ENCODE results near the gene NR2C2. TPM values are rescaled to one million over a fixed set of nuclear protein-coding genes. Genes with fewer than 3 reads are reported as not detected.
"Not testable (repeated sequence)": the region's sequence is repeated elsewhere in the genome, so short reads cannot be mapped to it uniquely, and the experiment has no call there.

The NR2C2 gene
- 10 to 100 TPM; 23.7 to 35.2 (median 28.6) TPM for total RNA-seq (2021; fragmentation: NEBNext Ultra II Directional; extraction: Animal tissue kit (Norgen Biotek cat#: 25700))
- long read RNA-seq, partial matches to known transcripts: 0 of 6 reads
- long read RNA-seq, other reads (novel, unspliced or antisense): 6 of 6 reads

GRCh38 chr3:14947100-14947885, at the start of gene NR2C2:
NR2C2 (plus strand) TSS chr3:14947583; CDS start chr3:15003915, 56,332 bp downstream.
- H3K27me3 Mint-ChIP-seq (ENCODE audit: insufficient read depth): peaks cover 2% of the 10 kb centered on the region
- TF ChIP-seq CTCF (IDR thresholded peaks at IDR 0.05): no peak
- H3K36me3 Mint-ChIP-seq (ENCODE audit: low read depth): peaks cover 15% of the 10 kb centered on the region; the same call in 1 of the 2 replicates
- peak; percentile 61 for DNase-seq
- no peaks in the 10 kb centered on the region for H3K9me3 Mint-ChIP-seq
- peaks cover 29% of the 10 kb centered on the region for H3K4me1 Mint-ChIP-seq (ENCODE audit: low read depth)
- peak within 1 kb of the TSS; percentile 99 for H3K4me3 Mint-ChIP-seq
- H3K27ac Mint-ChIP-seq: peak within 1 kb of the TSS; percentile 100

GRCh38 chr3:14898929-14899328, 48.5 kb upstream of the NR2C2 start:
- Mint-ChIP-seq H3K4me3 (no peak overlapping the region), H3K4me1 (ENCODE audit: low read depth) (no peaks in the 10 kb centered on the region), H3K27ac (no peak overlapping the region), H3K9me3 (no peaks in the 10 kb centered on the region), H3K36me3 (ENCODE audit: low read depth) (no peaks in the 10 kb centered on the region), H3K27me3 (ENCODE audit: insufficient read depth) (peaks cover 41% of the 10 kb centered on the region)
- no peak for DNase-seq
- no peak for TF ChIP-seq CTCF (IDR thresholded peaks at IDR 0.05)

- no peak overlapping the region for H3K27ac Mint-ChIP-seq
- peaks cover 39% of the 10 kb centered on the region for H3K27me3 Mint-ChIP-seq (ENCODE audit: insufficient read depth)
- H3K9me3 Mint-ChIP-seq: peaks cover 3% of the 10 kb centered on the region
- H3K36me3 Mint-ChIP-seq (ENCODE audit: low read depth): peaks cover 3% of the 10 kb centered on the region
- TF ChIP-seq CTCF (IDR thresholded peaks at IDR 0.05): no peak
- H3K4me3 Mint-ChIP-seq: no peak overlapping the region
- no peak for DNase-seq
- H3K4me1 Mint-ChIP-seq (ENCODE audit: low read depth): no peaks in the 10 kb centered on the region
These were observed 47.3 kb upstream of the NR2C2 start for GRCh38 chr3:14899993-14900618.

GRCh38 chr3:14900881-14901873, 46.2 kb upstream of the NR2C2 start:
- peaks cover 36% of the 10 kb centered on the region for H3K27me3 Mint-ChIP-seq (ENCODE audit: insufficient read depth)
- no peak overlapping the region for H3K4me3 Mint-ChIP-seq
- no peak overlapping the region for H3K27ac Mint-ChIP-seq
- H3K4me1 Mint-ChIP-seq (ENCODE audit: low read depth): no peaks in the 10 kb centered on the region
- no peak for DNase-seq
- no peak for TF ChIP-seq CTCF (IDR thresholded peaks at IDR 0.05)
- peaks cover 12% of the 10 kb centered on the region for H3K9me3 Mint-ChIP-seq
- peaks cover 13% of the 10 kb centered on the region for H3K36me3 Mint-ChIP-seq (ENCODE audit: low read depth)

GRCh38 chr3:14902719-14903118, 44.7 kb upstream of the NR2C2 start:
- TF ChIP-seq CTCF (IDR thresholded peaks at IDR 0.05): no peak
- Mint-ChIP-seq H3K27me3 (ENCODE audit: insufficient read depth) (peaks cover 38% of the 10 kb centered on the region), H3K36me3 (ENCODE audit: low read depth) (peaks cover 13% of the 10 kb centered on the region), H3K27ac (no peak overlapping the region), H3K9me3 (peaks cover 12% of the 10 kb centered on the region), H3K4me1 (ENCODE audit: low read depth) (no peaks in the 10 kb centered on the region), H3K4me3 (no peak overlapping the region)
- DNase-seq: no peak

GRCh38 chr3:14903501-14903900, 43.9 kb upstream of the NR2C2 start:
- H3K27me3 Mint-ChIP-seq (ENCODE audit: insufficient read depth): peaks cover 31% of the 10 kb centered on the region
- H3K36me3 Mint-ChIP-seq (ENCODE audit: low read depth): peaks cover 13% of the 10 kb centered on the region
- not testable (repeated sequence) for H3K4me3 Mint-ChIP-seq; H3K27ac Mint-ChIP-seq; H3K4me1 Mint-ChIP-seq (ENCODE audit: low read depth); DNase-seq
- H3K9me3 Mint-ChIP-seq: peaks cover 12% of the 10 kb centered on the region

Data from HFFc6 (cell line).